GM21529 (cell line): Measurements from ENCODE around the gene ENOSF1.
"Not testable (repeated sequence)": the region's sequence is repeated elsewhere in the genome, so short reads cannot be mapped to it uniquely, and the experiment has no call there.

Experiments used
- ATAC-seq: cut with Tn5 transposase; IDR thresholded peaks from one replicate; pipeline ENCODE4 v1.9.1; 2021; ENCODE audit not compliant: unreplicated experiment

ENOSF1 gene

DNA sequence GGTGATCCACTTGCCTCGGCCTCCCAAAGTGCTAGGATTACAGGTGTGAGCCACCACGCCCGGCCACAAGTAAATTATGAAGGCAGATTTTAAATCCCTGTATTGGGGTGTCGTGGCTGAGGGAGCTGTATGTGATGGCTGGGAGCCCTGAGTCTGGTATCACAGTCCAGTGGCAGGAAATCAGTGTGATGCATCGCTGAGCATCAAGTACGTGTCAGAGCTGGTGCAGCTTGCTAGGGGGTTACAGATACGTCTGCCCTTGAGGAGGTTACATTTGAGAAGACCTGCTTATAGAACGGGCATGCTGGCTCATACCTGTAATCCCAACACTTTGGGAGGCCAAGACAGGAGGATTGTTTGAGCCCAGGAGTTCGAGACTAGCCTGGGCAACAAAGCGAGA, 4.3 kb downstream of the ENOSF1 start:
- no peak for ATAC-seq

DNA sequence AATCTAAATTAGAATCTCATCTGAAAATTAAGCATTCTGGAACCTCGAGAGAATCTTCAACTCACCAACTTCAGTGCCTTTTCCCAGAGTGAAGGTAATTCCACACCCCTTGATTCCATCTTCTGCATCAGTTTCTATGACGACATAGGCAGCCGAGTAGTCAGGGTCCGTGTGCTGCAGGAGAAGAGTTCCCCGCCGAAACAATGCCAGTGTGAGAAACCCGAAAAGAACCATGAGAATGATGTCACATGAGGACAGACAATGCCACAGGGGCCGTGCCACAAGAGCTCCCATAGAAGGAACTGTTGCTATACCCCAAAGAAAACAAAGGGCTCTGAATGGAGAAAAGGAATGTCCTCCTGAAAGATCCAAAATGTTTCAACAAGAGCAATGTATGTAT, 6.0 kb downstream of the ENOSF1 start:
- no peak for ATAC-seq

DNA sequence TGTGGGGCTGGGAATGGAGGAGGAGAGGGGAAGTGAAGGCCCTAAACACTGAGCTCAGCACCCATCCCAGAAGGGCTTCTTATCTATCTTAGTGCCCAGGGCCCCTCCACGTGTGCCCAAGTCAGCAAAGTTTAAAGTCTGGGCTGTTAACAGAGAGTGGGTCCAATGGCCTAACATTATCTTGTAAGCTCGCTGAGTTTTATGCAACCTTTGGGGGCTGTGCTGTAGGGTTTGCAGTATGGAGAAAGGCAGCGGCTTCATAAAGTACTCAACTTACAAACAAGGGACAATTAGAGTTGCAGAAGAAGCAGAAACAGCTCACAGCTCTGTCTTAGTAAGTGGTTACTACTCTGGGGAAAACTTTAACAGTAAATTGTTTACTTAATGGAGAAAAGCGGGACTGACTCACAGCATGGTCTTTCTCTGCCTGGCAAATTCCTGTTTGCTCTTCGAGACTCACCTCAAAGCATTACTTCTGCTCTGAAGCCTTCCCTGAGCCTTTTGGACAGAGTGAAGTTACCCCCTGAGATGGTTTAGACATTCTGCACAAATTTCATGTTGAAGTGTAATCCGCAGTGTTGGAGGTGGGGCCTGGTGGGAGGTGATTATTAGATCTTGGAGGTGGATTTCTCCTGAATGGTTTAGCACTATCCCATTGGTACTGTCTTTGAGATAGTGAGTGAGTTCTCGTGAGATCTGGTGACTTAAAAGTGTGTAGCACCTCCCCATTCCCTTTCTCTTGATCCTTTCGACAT, 9.0 kb downstream of the ENOSF1 start:
- no peak for ATAC-seq

DNA sequence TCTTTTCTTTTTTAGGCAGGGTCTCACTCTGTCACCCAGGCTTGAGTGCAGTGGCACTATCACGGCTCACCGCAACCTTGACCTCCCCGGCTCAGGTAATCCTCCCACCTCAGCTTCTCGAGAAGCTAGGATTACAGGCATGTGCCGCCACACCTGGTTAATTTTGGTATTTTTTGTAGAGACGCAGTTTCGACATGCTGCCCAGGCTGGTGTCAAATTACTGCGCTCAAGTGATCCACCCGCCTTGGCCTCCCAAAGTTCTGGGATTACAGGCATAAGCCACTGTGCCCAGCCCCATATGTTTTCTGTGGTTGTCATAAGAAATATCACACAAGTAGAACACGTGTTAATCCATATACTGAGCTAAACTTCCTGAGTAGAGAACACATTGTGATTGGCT, 14.6 kb downstream of the ENOSF1 start:
- ATAC-seq, result no peak

- no peak for ATAC-seq
These were observed 15.4 kb downstream of the ENOSF1 start for GRCh38 chr18:697012-697411.

DNA sequence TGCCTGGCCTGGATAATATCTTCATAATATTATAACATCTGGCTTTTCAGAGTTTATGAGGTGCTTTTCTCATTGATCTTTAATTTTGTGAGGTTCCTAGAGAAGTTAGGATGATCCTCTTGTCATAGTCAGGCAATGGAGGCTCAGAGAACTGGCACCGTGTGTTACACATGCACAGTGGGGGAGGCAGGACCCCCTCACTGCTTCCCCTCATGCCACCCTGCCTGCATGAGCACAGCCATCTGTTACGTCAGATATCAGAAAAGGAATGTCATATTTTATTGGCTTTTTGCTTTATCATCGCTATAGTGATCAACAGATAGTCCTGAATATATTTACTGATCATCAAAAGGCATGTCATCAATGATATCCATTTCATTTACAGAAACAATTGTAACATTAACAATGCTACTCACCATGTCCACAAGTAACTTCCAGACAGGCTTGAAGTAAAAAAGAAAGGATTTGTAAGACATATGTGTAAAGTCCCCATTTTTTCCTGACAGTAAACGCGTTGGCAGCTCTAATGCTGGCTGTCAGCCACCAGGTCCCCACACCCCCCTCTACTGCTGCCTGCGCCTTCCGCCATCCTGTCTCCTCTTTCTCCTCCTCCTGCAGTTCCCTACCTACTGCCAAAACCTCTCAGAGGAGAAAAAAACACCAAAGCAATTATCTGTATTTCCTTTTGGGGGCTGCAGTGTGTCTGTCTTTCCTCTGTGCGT, 18.8 kb downstream of the ENOSF1 start:
- ATAC-seq, result no peak

DNA sequence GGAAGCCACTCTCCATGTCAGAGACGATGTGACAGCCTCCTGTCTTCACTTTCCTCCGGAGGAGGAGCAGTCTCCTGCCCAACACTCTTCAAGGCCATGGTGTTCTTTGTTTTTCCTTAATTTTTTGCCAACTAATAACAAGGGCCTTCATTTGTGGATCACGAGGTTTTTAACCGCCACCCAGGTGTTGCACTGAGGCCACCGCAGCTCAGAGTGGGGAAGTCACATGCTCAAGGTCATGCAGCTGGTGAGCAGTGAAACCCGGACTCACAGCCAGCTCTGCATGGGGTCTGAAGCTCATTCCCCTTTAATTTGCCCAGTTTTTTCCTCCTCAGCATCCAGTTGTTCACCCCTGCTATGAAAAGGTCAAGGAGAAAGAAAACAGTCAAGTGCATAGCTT, 19.6 kb downstream of the ENOSF1 start:
- ATAC-seq, result no peak

GRCh38 chr18:688323-688722, 24.1 kb downstream of the ENOSF1 start:
- no peak for ATAC-seq

DNA sequence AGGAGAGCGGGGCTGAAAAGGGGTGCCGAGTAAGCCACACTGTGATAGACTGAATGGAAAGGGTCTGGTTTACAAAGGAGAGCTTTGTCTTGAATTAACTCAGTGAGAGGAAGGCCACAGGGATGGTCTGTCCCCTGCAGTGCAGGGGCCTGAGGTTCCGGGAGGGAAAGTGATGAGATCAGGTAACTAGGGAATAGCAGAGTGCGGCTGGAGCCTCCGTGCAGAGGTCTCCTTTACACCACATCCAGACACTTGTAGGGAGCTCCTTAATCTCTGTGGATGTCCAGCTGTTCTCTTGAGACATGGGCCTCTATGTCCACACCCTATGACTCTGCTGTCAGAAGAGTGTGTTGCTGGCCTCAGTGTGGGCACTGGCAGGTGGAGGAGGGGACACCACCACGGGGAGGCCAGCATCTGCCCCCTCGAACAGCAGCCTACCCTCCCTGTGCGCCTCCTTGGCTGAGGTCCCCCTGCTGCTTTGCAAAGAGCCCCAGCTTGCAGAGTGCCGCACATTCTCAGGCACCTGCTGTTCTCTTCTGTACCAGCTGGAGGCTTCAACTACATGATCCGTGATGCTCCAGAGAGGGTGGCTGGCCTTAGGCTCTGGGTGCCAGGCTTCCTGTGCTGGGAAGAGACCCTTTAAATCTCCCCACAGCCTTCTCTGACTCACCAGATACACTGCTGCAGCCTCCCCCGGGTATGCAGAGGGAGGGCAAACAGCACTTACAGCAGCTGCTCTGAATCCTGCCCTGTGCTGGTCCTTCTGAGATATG, 25.9 kb downstream of the ENOSF1 start:
- ATAC-seq, result no peak

DNA sequence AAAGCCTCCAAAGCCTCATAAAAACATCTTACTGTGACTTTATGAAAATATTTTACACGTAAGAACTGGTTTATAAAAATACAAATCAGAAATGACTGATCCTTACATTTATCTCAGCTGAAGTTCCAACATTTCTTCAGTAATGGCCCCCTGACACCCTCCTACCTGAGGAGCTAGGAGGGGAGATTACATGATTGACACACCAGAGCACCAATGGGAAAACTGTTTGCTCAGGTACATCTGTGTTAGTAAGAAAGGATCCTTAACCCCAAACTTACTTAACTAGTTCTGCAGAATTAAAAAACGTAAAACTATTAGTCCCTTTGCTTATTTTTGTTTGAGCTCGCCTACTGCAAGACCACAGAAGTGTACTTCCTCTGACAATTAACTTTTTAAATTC, 27.0 kb downstream of the ENOSF1 start:
- no peak for ATAC-seq

GRCh38 chr18:683531-683930, 28.9 kb downstream of the ENOSF1 start:
- no peak for ATAC-seq

- ATAC-seq, result no peak
These were observed 29.6 kb downstream of the ENOSF1 start for GRCh38 chr18:682833-683232.

DNA sequence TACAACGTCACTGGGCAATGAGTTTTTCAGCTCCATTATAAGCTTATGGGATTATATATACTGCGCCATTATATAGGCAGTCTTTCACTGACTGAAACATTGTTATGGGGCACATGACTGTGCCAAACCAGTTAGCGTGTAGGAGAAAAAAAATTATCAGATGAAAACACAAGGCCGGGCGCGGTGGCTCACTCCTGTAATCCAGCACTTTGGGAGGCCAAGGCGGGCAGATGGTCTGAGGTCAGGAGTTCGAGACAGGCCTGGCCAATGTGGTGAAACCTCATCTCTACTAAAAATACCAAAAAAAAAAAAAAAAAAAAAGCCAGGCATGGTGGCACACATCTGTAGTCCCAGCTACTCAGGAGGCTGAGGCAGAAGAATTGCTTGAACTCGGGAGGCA, 30.0 kb downstream of the ENOSF1 start:
- not testable (repeated sequence) for ATAC-seq

GRCh38 chr18:681985-682384, 30.4 kb downstream of the ENOSF1 start:
- ATAC-seq, result no peak

DNA sequence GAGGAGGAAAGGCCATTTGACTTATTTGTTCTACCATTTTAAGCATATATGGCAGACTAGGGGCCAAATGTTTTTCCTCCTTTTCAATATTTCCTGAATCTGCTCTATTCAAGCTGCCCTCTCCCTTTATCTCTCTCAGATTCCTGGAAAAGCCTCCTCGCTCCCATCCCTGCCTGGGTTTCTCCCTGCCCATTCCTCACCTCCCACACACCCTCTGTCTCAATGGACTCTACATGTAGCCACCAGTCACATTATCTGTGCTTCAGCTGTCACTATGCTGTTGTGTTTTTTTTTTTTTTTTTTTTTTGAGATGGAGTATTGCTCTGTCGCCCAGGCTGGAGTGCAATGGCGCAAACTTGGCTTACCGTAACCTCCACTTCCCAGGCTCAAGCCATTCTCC, 32.0 kb downstream of the ENOSF1 start:
- ATAC-seq, result no peak

DNA sequence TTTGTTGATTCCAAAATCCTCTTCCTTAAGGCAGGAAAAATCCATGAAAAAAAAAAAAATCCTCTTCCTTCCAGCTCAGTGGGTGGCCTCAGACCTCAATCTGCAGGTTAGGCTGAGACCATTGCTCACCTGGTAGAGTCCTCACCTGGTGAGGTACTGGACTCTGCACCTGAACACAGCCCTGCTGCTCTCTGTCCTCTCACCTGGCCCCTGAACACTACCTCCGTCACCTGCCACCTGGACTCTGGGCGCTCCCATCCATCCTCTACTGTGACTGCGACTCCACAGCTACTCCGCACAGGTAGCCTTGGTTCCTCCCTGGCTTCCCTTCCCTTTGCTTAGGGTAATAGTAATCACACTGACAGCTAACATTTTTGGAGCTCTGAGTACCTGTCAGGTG, 32.9 kb downstream of the ENOSF1 start:
- no peak for ATAC-seq

GRCh38 chr18:678482-679182, 33.8 kb downstream of the ENOSF1 start:
- ATAC-seq, result no peak

DNA sequence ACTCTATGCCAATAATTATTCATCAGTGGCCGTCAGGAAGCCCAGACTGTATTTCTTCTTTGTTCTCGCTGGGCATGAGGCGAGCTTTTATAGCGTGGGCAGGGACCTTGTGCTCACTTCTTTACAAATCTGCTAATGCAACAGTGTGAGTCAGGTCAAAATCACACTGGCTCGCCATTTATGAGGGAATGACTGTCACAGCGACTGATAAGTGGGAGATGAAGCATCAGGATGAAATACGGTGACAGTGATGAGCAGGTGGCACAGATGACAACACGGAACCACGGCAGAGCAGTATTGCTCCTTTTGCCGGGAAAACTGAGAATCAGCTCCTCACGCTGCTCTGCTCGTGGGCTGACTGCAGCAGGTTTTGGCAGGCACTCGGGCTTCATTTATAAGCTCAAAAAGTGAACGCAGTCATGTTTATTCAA, 34.5 kb downstream of the ENOSF1 start:
- no peak for ATAC-seq

- ATAC-seq, result no peak
These were observed 35.3 kb downstream of the ENOSF1 start for GRCh38 chr18:677145-677544.

DNA sequence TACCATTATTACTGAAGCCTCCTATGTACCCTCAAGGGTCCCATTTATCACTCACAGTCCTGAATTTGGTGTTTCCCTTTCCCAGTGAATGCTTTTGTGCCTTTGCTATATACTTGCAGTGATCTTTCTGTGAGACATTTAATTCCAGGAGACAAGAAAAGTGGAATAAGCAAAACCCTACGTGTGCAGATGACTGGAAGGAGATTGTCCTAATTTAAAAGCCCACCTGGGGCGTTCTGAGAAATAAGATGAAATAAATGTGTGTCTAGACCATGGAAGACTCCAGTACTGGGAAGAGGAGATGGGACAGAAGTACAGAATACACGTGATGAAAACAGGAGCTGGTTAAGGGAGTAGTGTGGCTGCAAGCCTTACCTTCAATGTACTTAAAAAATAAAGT, 35.7 kb downstream of the ENOSF1 start:
- ATAC-seq, result no peak

GRCh38 chr18:676069-676468, 36.4 kb downstream of the ENOSF1 start:
- ATAC-seq, result no peak
